ENCODE measurements around the gene NKAIN2. TPM values are rescaled to one million over a fixed set of nuclear protein-coding genes. Genes with fewer than 3 reads are reported as not detected.

Gene NKAIN2
- total RNA-seq = not detected in 2 replicates

DNA sequence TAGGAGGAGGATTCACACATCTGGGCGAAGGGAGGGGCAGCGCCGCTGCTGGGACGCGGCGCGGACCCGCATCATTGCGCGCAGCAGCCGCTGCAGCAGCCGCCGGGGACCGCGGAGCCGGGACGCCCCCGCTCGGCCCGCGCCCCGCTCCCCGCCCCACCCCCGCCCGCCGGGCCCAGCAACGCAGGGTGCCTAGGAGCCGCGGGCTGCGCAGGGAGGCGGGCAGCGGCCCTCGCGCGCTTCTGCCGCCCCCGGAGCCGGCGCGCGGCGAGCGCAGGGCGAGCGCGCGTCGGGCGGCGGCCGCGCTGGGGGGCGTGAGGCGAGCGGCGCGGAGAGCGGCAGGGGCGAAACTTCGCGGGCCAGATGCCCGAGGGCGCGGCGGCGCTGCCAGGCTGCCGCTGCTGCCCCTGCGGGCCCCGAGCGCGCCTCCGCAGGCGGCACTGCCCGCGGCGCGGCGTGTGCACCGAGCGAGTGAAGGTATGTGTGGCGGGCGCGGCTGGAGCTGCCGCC is at the start of gene NKAIN2:
Gene NKAIN2 (plus strand): TSS at position 362 of the 510 bp plus-strand sequence.

Other genes with a start within 250 kb of the NKAIN2 start
- not detected in 2 replicates for gene TRDN, start 166.9 kb upstream of the NKAIN2 start, total RNA-seq

All from mammary microvascular endothelial cell (primary cell).